IPS DF 4.7 (cell line): Measurements from ENCODE around the gene ZNF124.
"Not testable (repeated sequence)": the region's sequence is repeated elsewhere in the genome, so short reads cannot be mapped to it uniquely, and the experiment has no call there.

Source experiments
- DNase-seq: peaks from one replicate; pipeline ENCODE4 v3.0.0-alpha.2; 2013; ENCODE audit warnings: low spot score; ENCODE audit errors: extremely low read depth

The ZNF124 gene

DNA sequence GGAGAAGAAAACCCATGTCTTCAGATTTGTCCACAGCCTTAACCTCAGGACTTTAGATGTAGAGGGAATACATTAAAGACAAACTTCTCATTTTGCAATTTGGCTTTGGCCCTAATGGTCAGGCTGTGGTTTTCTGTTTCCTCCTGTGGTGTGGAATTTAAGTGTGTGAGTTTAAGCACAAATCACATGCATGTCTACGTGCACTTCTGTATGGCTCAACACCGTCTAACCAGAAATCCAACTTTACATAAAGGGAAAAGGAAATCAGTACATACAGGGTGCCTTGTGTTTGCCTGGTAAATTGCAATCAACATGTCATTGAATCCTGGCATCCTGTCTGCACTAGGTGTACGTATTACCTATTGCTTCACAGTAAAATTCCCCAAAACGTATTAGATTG, 1.2 kb upstream of the ZNF124 start:
- DNase-seq, result no peak

DNA sequence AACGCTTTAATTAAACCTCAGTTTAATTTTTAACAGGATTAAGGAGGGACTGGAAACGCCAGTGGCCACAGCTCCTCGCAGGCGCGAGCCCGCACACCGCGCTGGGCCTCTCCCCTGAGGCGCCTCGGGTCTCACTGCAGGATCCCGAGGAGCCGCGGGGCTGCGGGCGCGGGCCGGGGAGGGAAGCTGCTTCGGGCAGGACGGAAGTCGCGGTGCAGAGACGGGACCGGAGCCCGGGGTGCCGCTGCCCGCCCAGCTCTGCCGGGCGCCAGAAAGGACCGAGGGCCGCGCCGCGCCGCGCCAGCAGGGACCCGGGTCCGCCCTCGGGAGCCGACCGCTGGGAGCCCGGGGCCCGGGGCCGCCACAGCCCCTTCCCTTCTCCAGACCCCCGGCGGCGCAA, 377 bp downstream of the ZNF124 start:
- not testable (repeated sequence) for DNase-seq

DNA sequence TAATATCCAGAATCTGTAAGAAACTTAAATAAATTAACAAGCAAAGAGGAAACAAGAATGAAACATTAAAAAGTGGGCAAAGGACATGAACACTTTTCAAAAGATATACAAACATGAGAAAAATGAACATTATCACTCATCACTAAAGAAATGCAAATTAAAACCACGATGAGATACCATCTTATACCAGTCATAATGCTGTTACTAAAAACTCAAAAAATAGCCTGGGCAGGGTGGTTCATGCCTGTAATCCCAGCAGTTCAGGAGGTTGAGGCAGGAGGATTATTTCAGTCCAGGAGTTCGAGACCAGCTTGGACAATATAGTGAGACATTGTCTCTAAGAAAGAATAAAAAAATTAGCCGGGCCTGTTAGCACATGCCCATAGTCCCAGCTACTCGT, 6.1 kb downstream of the ZNF124 start:
- DNase-seq, result no peak

DNA sequence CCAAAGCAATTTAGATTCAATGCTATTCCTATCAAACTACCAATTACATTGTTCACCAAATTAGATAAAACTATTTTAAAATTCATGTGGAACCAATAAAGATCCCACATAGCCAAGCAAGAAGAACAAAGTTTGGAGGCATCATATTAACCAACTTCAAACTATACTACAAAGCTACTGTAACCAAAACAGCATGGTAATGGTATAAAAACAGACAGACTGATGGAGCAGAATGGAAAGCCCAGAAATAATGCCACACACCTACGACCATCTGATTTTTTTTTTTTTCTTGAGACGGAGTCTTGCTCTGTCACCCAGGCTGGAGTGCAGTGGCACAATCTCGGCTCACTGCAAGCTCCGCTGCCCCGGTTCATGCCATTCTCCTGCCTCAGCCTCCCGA, 7.1 kb downstream of the ZNF124 start:
- no peak for DNase-seq

DNA sequence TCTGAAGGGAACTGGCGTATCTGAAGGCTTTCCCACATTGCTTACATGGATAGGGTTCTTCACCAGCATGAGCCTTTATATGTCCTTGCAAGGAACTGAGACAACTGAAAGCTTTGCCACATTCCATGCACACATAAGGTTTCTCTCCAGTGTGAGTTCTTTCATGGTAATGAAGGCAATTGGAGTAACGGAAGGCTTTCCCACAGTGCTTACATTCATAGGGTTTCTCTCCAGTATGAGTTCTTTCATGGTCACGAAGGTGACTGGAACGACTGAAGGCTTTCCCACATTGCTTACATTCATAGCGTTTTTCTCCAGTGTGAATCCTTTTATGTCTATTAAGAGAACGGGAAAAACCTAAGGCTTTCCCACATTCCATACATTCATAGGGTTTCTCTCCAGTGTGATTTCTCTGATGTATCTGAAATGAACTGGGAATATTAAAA, 15.0 kb downstream of the ZNF124 start:
- DNase-seq, result no peak

DNA sequence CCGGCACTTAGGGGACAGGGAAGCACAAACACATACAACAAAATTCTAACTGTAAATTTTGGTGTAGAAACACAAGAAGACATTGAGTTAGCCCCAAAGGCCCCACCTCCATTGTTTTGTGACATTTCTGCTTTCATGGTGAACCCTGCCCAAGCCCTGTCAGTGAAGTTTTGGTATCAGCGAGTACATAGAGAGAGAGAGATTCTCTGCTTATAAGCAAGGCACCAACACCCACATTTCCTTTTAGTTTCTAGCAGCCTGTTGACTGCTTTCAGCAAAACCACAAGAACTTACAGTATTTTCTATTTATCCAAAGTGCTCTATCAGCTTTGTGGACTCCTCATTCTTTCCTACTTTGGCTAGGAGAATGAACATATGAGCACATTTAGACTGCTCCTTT, 24.0 kb downstream of the ZNF124 start:
- no peak for DNase-seq

DNA sequence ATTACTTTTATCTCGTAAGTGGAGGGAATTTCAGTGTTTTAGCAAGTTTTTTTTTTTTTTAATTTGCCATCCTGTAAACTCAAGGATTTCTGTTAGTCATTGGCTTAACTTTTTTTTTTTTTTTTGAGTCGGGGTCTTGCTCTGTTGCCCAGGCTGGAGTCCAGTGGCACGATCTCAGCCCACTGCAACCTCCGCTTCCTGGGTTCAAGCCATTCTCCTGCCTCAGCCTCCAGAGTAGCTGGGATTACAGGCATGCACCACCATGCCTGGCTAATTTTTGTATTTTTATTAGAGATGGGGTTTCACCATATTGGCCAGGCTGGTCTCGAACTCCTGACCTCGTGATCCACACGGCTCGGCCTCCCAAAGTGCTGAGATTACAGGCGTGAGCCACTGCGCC, 24.7 kb downstream of the ZNF124 start:
- DNase-seq, result not testable (repeated sequence)

DNA sequence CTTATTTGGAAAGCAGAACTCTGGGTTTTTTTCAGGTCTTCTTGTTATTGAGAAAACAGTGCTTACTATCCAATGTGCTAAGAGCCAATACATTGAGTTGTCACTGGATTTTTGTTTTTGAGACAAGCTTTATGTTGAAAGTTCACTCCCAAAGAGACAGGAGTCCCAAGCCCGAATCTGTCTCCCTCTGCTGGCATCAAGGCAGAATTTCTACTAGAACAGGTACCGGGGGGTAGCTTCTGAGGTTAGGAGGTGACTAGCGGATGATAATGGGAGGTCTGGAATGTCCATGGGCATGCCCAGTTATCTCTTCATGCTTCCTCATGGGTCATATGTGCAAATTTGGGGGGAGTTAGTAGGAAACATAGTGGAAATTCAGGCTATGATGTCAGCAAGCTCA, 25.1 kb downstream of the ZNF124 start:
- DNase-seq, result no peak

DNA sequence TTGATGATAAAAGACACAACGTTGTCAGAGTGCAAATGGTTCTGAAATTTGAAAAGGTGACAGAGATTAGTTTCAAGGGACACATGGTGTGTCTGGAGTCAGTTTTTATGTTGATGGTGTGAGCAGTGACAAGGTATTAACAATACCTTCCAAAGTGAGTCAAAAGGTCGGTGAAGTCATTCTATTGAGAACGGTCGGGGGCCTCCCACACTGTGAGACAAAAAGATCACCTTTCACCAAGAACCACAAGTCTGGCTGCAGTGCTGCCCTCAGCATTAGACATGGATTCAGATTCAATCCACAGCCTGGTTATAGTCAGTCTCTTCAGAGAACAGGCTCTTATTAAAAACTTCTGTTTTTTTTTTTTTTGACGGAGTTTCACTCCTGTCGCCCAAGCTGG, 26.5 kb downstream of the ZNF124 start:
- DNase-seq, result no peak

DNA sequence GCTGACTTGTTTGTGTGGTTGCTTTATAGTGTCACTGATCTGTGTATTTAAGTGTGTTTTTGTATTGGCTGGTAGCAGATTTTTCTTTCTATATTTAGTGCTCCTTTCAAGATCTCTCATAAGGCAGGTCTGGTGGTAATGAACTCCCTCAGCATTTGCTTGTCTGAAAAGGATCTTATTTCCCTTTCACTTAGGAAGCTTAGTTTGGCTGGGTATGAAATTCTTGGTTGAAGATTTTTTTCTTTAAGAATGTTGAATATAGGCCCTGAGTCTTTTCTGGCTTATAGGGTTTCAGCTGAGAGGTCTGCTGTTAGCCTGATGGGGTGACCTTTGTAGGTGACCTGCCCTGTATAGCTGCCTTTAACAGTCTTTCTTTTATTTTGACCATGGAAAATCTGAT, 32.3 kb downstream of the ZNF124 start:
- DNase-seq, result not testable (repeated sequence)

DNA sequence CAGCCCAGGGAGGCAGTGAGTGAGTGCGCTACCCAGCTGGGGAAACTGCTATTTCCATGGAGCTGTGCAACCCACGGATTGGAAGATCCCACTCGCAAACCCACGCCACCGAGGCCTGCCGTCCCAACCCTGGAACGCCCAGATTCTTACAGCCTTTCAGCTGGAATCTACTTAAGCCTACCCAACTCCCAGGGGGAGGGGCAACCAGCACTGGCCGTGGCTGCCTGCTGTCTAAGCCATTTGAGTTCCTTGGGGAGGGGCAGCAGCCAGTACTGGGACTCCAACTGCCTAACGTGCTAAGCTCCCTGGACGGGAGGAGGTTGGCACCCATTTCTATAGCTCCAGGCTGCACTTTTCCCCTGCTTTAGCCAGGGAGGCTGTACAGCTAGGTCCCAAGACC, 40.6 kb downstream of the ZNF124 start:
- DNase-seq, result no peak

DNA sequence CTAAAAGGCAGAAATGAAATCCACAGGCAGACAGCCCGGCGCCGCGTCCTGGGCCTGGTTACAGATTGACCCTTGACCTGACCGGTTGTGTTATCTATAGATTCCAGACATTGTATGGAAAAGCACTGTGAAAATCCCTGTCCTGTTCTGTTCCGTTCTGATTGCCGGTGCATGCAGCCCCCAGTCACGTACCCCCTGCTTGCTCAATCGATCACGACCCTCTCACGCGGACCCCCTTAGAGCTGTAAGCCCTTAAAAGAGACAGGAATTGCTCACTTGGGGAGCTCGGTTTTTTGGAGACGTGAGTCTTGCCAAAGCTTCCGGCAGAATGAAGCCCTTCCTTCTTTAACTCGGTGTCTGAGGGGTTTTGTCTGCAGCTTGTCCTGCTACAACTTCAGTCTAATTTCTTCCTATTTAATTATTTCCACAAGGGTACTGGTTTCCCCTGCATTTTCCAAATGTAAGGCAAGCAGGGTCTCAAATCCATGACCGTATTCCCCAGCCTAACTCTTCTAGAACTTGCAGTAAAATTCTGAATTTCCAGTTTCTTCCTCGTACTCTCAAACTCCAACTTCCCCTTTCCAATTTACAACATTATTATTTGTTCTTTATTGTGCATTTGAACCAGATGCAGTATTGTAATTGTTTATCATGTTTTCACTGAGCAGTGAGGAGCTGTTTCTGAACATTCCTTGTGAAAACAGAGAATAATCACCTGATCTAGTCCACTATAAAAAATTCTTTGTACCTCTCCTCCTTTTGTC, 44.1 kb downstream of the ZNF124 start:
- DNase-seq, result not testable (repeated sequence)

DNA sequence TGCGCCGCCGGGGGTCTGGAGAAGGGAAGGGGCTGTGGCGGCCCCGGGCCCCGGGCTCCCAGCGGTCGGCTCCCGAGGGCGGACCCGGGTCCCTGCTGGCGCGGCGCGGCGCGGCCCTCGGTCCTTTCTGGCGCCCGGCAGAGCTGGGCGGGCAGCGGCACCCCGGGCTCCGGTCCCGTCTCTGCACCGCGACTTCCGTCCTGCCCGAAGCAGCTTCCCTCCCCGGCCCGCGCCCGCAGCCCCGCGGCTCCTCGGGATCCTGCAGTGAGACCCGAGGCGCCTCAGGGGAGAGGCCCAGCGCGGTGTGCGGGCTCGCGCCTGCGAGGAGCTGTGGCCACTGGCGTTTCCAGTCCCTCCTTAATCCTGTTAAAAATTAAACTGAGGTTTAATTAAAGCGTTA, 45.2 kb downstream of the ZNF124 start:
- not testable (repeated sequence) for DNase-seq

DNA sequence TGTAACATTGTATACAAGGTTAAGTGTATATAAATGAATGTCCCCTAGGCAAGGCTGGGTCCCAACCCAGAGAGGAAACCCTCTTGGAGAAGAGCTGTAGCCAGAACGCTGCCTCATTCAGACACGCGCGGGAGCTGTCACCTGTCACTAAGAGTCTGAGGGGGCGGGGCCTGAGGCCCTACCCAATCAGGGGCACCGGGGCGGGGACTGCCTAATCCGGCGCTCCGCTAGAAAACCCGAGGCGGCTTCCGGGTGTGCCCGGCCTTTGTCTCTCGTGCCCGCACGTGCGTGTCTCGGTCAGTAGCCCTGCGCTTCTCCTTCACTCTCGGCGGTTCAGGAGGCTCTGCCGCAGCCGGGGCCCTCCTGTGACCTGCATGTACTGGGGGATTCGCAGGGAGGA, 45.7 kb downstream of the ZNF124 start:
- DNase-seq, result not testable (repeated sequence)

DNA sequence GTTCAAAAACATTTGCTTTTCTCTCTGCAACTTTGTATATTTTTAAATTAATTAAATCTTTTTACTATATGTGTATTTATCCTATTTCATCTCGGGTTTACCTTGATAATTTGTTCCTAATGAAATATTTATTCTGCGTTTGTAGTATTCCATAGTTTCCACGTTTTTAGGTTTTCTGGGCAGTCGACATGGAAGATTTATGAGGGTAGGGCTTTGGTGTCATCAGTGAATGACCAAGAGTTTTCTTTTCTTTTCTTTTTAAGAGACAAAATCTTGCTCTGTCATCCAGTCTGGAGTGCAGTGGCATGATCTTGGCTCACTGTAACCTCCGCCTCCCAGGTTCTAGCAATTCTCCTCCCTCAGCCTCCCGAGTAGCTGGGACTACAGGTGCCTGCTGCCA, 50.4 kb downstream of the ZNF124 start:
- DNase-seq, result no peak

DNA sequence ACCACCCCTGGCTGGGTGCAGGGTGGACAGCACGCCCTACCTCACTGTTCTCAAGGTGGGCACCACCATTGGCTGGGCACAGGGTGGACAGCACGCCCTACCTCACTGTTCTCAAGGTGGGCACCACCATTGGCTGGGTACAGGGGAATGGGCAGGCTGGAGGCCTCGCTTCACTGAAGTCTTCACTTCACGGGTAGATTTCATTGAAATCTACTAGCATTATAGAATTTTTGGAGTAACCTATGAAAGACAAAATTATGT, 51.5 kb downstream of the ZNF124 start:
- not testable (repeated sequence) for DNase-seq

DNA sequence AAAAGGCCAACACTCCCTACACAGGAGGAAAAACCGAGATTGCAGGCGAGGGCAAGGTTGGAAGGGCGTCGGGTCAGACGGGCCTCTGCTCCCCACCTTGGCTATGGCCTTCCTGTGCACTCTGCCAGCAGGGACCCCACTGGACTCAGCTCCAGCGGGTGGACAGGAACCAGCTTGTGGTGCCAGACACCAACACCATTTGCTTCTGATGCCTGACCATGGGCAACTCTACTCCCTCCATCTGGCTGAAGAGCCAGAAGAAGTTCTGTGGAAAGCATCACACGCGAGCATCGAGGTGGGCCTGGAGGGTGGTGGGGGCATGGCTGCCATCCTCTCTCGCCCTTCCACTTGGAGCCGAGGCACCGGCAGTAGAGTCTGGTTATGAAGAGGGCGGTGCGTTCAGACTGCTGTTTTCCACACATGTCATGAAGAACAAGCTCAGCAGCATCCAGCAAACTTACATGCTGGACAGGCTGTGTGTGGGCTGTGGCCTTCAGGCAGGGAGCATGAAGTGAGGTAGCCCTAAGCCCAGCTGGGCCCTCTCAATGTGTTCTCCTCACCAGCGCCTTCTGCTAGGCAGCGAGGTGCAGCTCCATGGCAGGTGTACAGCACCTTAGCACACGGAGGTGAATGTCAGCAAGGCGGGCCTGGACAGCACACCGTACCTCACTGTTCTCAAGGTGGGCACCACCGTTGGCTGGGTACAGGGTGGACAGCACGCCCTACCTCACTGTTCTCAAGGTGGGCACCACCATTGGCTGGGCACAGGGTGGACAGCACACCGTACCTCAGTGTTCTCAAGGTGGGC, 52.0 kb downstream of the ZNF124 start:
- no peak for DNase-seq

DNA sequence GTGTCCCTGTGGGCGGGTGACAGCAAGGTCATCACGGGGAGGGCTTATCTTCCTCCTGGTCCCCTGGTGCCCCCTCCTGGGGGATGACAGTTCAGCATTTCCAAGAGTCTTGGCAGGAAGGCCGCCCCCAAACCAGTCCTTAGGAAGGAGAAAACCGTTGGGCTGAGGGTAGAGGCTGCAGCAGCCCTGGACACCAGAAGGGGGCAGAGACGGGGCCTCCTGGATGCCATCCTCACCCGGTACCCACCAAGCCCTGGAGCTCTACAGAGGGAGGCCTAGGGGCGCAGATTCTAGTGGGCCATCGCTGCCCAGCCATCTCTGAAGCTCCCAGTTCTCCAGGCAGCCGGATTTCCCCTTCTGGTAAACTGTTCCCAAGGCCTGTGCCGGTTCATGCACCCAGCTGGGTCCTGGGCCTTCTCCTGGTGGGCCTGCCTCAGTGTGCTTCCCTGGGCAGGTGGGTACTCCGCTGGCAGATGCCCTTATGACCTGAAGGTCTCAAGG, 52.8 kb downstream of the ZNF124 start:
- DNase-seq, result peak; percentile 56

DNA sequence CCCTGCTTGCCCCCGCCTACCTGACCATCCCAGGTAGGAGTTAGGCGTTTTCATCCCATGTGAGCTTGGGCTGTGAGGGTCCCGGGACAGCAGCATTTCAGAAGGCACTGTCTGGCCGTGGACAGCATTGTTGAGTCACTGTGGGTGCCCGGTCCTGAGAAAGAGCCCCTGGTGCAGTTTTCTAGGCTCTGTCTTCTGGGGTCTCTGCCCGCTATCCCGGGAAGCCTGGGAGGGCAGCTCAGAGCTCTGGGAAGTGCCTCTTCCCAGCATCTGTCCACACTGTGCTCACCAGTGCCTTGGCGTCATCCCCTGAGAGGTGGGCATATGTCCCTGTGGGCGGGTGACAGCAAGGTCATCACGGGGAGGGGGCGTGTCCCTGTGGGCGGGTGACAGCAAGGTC, 56.3 kb downstream of the ZNF124 start:
- no peak for DNase-seq

DNA sequence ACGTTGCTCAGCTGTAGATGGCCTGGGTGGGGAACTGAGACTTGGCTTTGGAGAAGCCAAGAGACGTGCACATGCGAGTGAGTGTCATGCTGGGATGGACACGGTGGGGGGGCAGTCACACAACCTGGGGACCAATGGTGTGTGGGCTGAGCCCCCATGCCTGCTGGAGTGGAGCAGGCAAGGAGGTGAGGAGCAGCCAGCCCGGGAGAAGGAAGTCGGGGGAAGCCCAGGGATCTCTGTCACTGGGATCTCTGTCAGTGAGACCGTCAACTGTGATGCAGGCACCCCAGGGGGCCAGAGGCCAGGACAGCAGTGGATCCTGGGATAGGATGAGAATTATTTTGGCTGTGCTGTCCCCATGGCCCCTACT, 56.7 kb downstream of the ZNF124 start:
- DNase-seq, result no peak

DNA sequence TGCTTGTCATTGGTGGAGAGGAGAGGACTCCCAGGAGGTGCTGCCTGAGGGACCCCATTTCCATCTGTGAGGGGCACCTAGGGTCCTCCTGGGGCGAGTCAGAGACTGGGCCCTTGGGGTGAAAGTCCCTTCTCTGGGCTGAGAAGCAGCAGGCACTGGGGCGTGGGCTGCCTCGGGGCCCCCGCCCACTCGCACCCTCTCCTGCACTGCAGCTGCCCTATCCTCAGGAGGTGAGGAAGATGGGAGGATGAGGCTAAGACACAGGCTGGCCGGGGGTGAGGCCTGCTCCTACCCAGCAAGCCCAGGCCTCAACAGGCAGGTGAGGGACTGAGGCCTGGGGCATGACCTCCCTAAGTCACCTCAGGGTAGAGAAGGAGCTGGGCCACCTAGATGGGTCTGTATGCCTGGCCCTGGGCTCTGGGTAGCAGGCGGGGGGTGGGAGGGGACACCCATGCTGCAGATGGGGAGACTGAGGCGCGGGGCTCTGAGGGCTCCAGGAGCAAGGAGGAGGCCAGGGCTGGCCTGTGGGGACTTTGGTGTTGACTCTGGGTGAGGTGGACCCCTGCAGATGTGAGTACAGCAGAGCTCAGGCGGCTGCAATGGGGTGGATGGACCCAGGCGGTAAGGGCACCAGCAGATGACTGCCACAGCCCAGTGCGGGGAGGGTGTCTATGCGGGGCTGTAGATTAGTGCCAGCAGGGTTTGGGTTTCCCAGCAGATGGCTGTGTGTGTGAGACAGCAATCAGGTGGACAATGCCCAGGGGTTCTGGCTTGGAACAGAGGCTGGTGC, 57.3 kb downstream of the ZNF124 start:
- DNase-seq, result no peak

DNA sequence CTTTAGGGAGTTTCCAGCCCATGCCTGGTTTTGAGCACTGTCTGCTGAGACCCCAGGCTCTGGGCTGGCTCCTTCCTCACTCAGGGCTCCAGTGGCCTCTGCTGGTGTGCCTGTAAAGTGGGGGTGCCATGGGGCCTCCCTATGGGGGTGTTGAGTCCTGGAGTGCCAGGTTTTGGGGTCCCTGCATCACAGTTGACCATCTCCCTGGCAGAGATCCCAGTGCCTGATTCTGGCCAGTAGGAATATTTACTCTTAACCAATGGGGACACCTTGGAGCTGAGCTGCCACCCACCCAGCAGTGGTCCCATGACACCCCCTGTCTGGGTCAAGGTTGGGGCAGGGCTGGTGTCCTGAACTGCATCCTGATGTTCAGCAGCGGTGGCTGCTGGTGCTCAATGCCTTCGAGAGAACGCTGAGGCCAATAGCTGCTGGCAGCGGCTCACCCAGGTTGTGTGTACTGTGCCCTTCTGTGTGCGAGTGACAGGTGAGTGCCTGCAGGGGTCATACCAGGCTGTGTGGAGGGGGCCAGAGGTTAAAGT, 58.0 kb downstream of the ZNF124 start:
- DNase-seq, result no peak
